Activated naive CD4-positive, alpha-beta T cell treated with anti-CD3 and anti-CD28 coated beads, Interleukin-2, amount 50 U/mL, for 72 hours (primary cell): Measurements from ENCODE around the gene FBXL7. TPM values are rescaled to one million over a fixed set of nuclear protein-coding genes. Genes with fewer than 3 reads are reported as not detected.
"Not testable (repeated sequence)": the region's sequence is repeated elsewhere in the genome, so short reads cannot be mapped to it uniquely, and the experiment has no call there.

ENCODE experiments used
- ATAC-seq, 2 donors: fragments of 150-1000 bp; cut with Tn5 transposase; 2 replicates each; pipeline ENCODE4 v1.10.0; 2021; ENCODE audit warnings: mild to moderate bottlenecking in 2 of 2, moderate library complexity in 2 of 2
- DNase-seq, 2 donors: peaks; one replicate each; pipeline ENCODE4 v3.0.0; 2021 to 2022; ENCODE audit warnings: low spot score in 2 of 2
- H3K27ac Mint-ChIP-seq, 2 donors: one replicate each; pipeline ENCODE4 v1.8.0; 2022; ENCODE audit warnings: mild to moderate bottlenecking in 2 of 2, mixed read lengths in 2 of 2
- H3K36me3 Mint-ChIP-seq, 2 donors: one replicate each; pipeline ENCODE4 v1.8.0; 2022; ENCODE audit warnings: mixed read lengths in 2 of 2
- H3K9me3 Mint-ChIP-seq, 2 donors: one replicate each; pipeline ENCODE4 v1.8.0; 2022; ENCODE audit warnings: mixed read lengths in 2 of 2
- total RNA-seq, 2 donors: library from RNA; stranded (reverse); gene quantifications; one replicate each; pipeline ENCODE4 v1.2.3, GENCODE V29; 2022

FBXL7 gene
- total RNA-seq, 2 donors from 2014 or later: not detected

- DNase-seq: no peak
- H3K27ac Mint-ChIP-seq: no peak overlapping the region
- no peak for ATAC-seq
- no peaks in the 10 kb centered on the region for H3K36me3 Mint-ChIP-seq
- peaks cover 0 to 6% of the 10 kb centered on the region in 2 donors for H3K9me3 Mint-ChIP-seq
Observed at GRCh38 chr5:15833365-15833764, 333.4 kb downstream of the FBXL7 start.

- H3K9me3 Mint-ChIP-seq: peaks cover 0 to 6% of the 10 kb centered on the region in 2 donors
- H3K36me3 Mint-ChIP-seq: no peaks in the 10 kb centered on the region
- no peak for ATAC-seq
- H3K27ac Mint-ChIP-seq: no peak overlapping the region
- no peak for DNase-seq
Observed at GRCh38 chr5:15834596-15835245, 334.7 kb downstream of the FBXL7 start.

- H3K9me3 Mint-ChIP-seq: peaks cover 0 to 6% of the 10 kb centered on the region in 2 donors
- H3K36me3 Mint-ChIP-seq: no peaks in the 10 kb centered on the region
- H3K27ac Mint-ChIP-seq: no peak overlapping the region
- DNase-seq (no peak), ATAC-seq (no peak)
Observed at GRCh38 chr5:15835514-15835913, 335.5 kb downstream of the FBXL7 start.

- no peak for ATAC-seq
- Mint-ChIP-seq H3K36me3 (no peaks in the 10 kb centered on the region), H3K9me3 (peaks cover 0 to 13% of the 10 kb centered on the region in 2 donors)
Observed at GRCh38 chr5:15837551-15838289, 337.7 kb downstream of the FBXL7 start.

GRCh38 chr5:15844253-15844652 is 344.3 kb downstream of the FBXL7 start:
- Mint-ChIP-seq H3K36me3 (peaks cover 0 to 2% of the 10 kb centered on the region in 2 donors), H3K27ac (no peak overlapping the region), H3K9me3 (peaks cover 10 to 18% of the 10 kb centered on the region in 2 donors)
- no peak for DNase-seq
- ATAC-seq: no peak

More at GRCh38 chr5:15837551-15838289, 337.7 kb downstream of the FBXL7 start:
- no peak for DNase-seq
- H3K27ac Mint-ChIP-seq: no peak overlapping the region

- H3K36me3 Mint-ChIP-seq: peaks cover 0 to 7% of the 10 kb centered on the region in 2 donors
- DNase-seq (no peak), ATAC-seq (no peak)
- peaks cover 11 to 24% of the 10 kb centered on the region in 2 donors for H3K9me3 Mint-ChIP-seq
- no peak overlapping the region for H3K27ac Mint-ChIP-seq
Observed at GRCh38 chr5:15844871-15845270, 344.9 kb downstream of the FBXL7 start.

GRCh38 chr5:15850536-15850935 is 350.6 kb downstream of the FBXL7 start:
- Mint-ChIP-seq H3K36me3 (peaks cover 0 to 12% of the 10 kb centered on the region in 2 donors), H3K27ac (no peak overlapping the region), H3K9me3 (peaks cover 12 to 18% of the 10 kb centered on the region in 2 donors)
- no peak for DNase-seq
- no peak for ATAC-seq

- ATAC-seq (no peak), DNase-seq (no peak)
- H3K36me3 Mint-ChIP-seq: peaks cover 0 to 12% of the 10 kb centered on the region in 2 donors
- H3K27ac Mint-ChIP-seq: no peak overlapping the region
- peaks cover 12 to 22% of the 10 kb centered on the region in 2 donors for H3K9me3 Mint-ChIP-seq
Observed at GRCh38 chr5:15850939-15851341, 351.0 kb downstream of the FBXL7 start.

GRCh38 chr5:15852217-15852616 is 352.2 kb downstream of the FBXL7 start:
- ATAC-seq (no peak), DNase-seq (no peak)
- H3K36me3 Mint-ChIP-seq: peaks cover 0 to 12% of the 10 kb centered on the region in 2 donors
- peaks cover 9 to 21% of the 10 kb centered on the region in 2 donors for H3K9me3 Mint-ChIP-seq
- no peak overlapping the region for H3K27ac Mint-ChIP-seq

GRCh38 chr5:15852949-15853348 is 353.0 kb downstream of the FBXL7 start:
- DNase-seq (no peak), ATAC-seq (no peak)
- H3K27ac Mint-ChIP-seq: no peak overlapping the region
- H3K9me3 Mint-ChIP-seq: peaks cover 9 to 21% of the 10 kb centered on the region in 2 donors
- peaks cover 0 to 12% of the 10 kb centered on the region in 2 donors for H3K36me3 Mint-ChIP-seq

GRCh38 chr5:15858326-15858725 is 358.3 kb downstream of the FBXL7 start:
- Mint-ChIP-seq H3K36me3 (no peaks in the 10 kb centered on the region), H3K9me3 (peaks cover 8 to 20% of the 10 kb centered on the region in 2 donors), H3K27ac (no peak overlapping the region)
- ATAC-seq (no peak), DNase-seq (no peak)

GRCh38 chr5:15864536-15865215 is 364.7 kb downstream of the FBXL7 start:
- ATAC-seq: no peak
- H3K9me3 Mint-ChIP-seq: peaks cover 12 to 27% of the 10 kb centered on the region in 2 donors

GRCh38 chr5:15872259-15872658 is 372.3 kb downstream of the FBXL7 start:
- not testable (repeated sequence) for H3K27ac Mint-ChIP-seq, DNase-seq, ATAC-seq
- peaks cover 36 to 42% of the 10 kb centered on the region in 2 donors for H3K9me3 Mint-ChIP-seq
- peaks cover 0 to 31% of the 10 kb centered on the region in 2 donors for H3K36me3 Mint-ChIP-seq

More at GRCh38 chr5:15864536-15865215, 364.7 kb downstream of the FBXL7 start:
- H3K36me3 Mint-ChIP-seq: no peaks in the 10 kb centered on the region
- H3K27ac Mint-ChIP-seq: no peak overlapping the region
- no peak for DNase-seq

GRCh38 chr5:15877914-15878313 is 377.9 kb downstream of the FBXL7 start:
- DNase-seq: no peak
- no peak overlapping the region for H3K27ac Mint-ChIP-seq
- peaks cover 0 to 11% of the 10 kb centered on the region in 2 donors for H3K36me3 Mint-ChIP-seq
- ATAC-seq: no peak
- H3K9me3 Mint-ChIP-seq: peaks cover 13 to 14% of the 10 kb centered on the region in 2 donors

- Mint-ChIP-seq H3K36me3 (no peaks in the 10 kb centered on the region), H3K27ac (no peak overlapping the region), H3K9me3 (peaks cover under 1 to 9% of the 10 kb centered on the region in 2 donors)
- DNase-seq: no peak
- no peak for ATAC-seq
Observed at GRCh38 chr5:15880201-15880600, 380.2 kb downstream of the FBXL7 start.

- DNase-seq: no peak
Observed at GRCh38 chr5:15885156-15885555, 385.2 kb downstream of the FBXL7 start.

GRCh38 chr5:15886156-15886555 is 386.2 kb downstream of the FBXL7 start:
- no peak for ATAC-seq
- H3K9me3 Mint-ChIP-seq: peaks cover 3 to 15% of the 10 kb centered on the region in 2 donors

More at GRCh38 chr5:15885156-15885555, 385.2 kb downstream of the FBXL7 start:
- H3K9me3 Mint-ChIP-seq: peaks cover 3 to 13% of the 10 kb centered on the region in 2 donors
- ATAC-seq: no peak
- no peak overlapping the region for H3K27ac Mint-ChIP-seq
- H3K36me3 Mint-ChIP-seq: no peaks in the 10 kb centered on the region

More at GRCh38 chr5:15886156-15886555, 386.2 kb downstream of the FBXL7 start:
- Mint-ChIP-seq H3K27ac (no peak overlapping the region), H3K36me3 (no peaks in the 10 kb centered on the region)
- DNase-seq: no peak
